Astrocyte (in vitro differentiated cells and primary cell): ENCODE data around the gene SELENOS. TPM values are rescaled to one million over a fixed set of nuclear protein-coding genes. Genes with fewer than 3 reads are reported as not detected.

Source experiments
- DNase-seq: peaks from one replicate; pipeline ENCODE4 v3.0.0-alpha.2; 2010; ENCODE audit warnings: low read depth
- FAIRE-seq: peaks from 2 replicates; lab custom pipeline; 2011; peaks lifted over from hg19 to GRCh38; lab: Jason Lieb, UNC
- H2AFZ ChIP-seq: 2 replicates; pipeline ENCODE4 v1.6.0; 2012; ENCODE audit warnings: low read depth, low read length, inconsistent platforms
- H3K27ac ChIP-seq: 2 replicates; pipeline ENCODE4 v1.5.1; 2011; ENCODE audit warnings: low read depth, low read length, inconsistent platforms
- H3K27me3 ChIP-seq: 2 replicates; pipeline ENCODE4 v1.6.0; 2011; ENCODE audit warnings: low read length, inconsistent platforms; ENCODE audit not compliant: insufficient read depth
- H3K36me3 ChIP-seq: 2 replicates; pipeline ENCODE4 v1.5.1; 2011; ENCODE audit warnings: low read length, inconsistent platforms; ENCODE audit not compliant: insufficient read depth
- H3K4me1 ChIP-seq: 2 replicates; pipeline ENCODE4 v1.5.1; 2011; ENCODE audit warnings: low read length, inconsistent platforms; ENCODE audit not compliant: insufficient read depth
- H3K4me2 ChIP-seq: 2 replicates; pipeline ENCODE4 v1.6.0; 2012; ENCODE audit warnings: low read length, inconsistent platforms
- H3K4me3 ChIP-seq: 2 replicates; pipeline ENCODE4 v1.5.1; 2011; ENCODE audit warnings: low read depth, mild to moderate bottlenecking, low read length, inconsistent platforms; ENCODE audit not compliant: insufficient read depth
- H3K79me2 ChIP-seq: 2 replicates; pipeline ENCODE4 v1.6.0; 2012; ENCODE audit warnings: mild to moderate bottlenecking, low read length, inconsistent platforms; ENCODE audit not compliant: insufficient read depth
- H3K9ac ChIP-seq: 2 replicates; pipeline ENCODE4 v1.6.0; 2012; ENCODE audit warnings: mild to moderate bottlenecking, low read length, inconsistent platforms
- H3K9me3 ChIP-seq: 2 replicates; pipeline ENCODE4 v1.5.1; 2012; ENCODE audit warnings: low read depth, mild to moderate bottlenecking, low read length, inconsistent platforms; ENCODE audit not compliant: insufficient read depth
- H4K20me1 ChIP-seq: 2 replicates; pipeline ENCODE4 v1.6.0; 2012; ENCODE audit warnings: low read length, inconsistent platforms; ENCODE audit not compliant: insufficient read depth
- H3K27ac Mint-ChIP-seq: one replicate; pipeline ENCODE4 v1.8.0; 2021; ENCODE audit warnings: mild to moderate bottlenecking, mixed read lengths; ENCODE audit not compliant: unreplicated experiment
- H3K27me3 Mint-ChIP-seq: one replicate; pipeline ENCODE4 v1.8.0; 2021; ENCODE audit warnings: low read depth, mixed read lengths; ENCODE audit not compliant: unreplicated experiment
- H3K36me3 Mint-ChIP-seq: one replicate; pipeline ENCODE4 v1.8.0; 2021; ENCODE audit warnings: low read depth, mixed read lengths; ENCODE audit not compliant: unreplicated experiment
- H3K4me1 Mint-ChIP-seq: one replicate; pipeline ENCODE4 v1.8.0; 2021; ENCODE audit warnings: low read depth, mixed read lengths; ENCODE audit not compliant: unreplicated experiment
- H3K4me3 Mint-ChIP-seq: one replicate; pipeline ENCODE4 v1.8.0; 2021; ENCODE audit warnings: mild to moderate bottlenecking, moderate library complexity, mixed read lengths; ENCODE audit not compliant: unreplicated experiment
- H3K9me3 Mint-ChIP-seq: one replicate; pipeline ENCODE4 v1.8.0; 2021; ENCODE audit warnings: mild to moderate bottlenecking, mixed read lengths; ENCODE audit not compliant: unreplicated experiment
- CTCF ChIP-seq: IDR thresholded peaks from 2 replicates; pipeline ENCODE4 v1.5.1; 2011; ENCODE audit warnings: low read depth, mild to moderate bottlenecking, inconsistent platforms, low read length, moderate library complexity; ENCODE audit not compliant: insufficient read depth
- EZH2 ChIP-seq: IDR thresholded peaks from 2 replicates; pipeline ENCODE4 v1.6.1; 2012; ENCODE audit warnings: mild to moderate bottlenecking, low read length, inconsistent platforms; ENCODE audit not compliant: insufficient read depth
- total RNA-seq: library from RNA; stranded (reverse); gene quantifications from 2 replicates; pipeline ENCODE4 v1.2.1, GENCODE V29; 2021

Gene SELENOS
- total RNA-seq, 1 donor from 2014 or later: 71.2 TPM

- H3K27ac Mint-ChIP-seq: no peak overlapping the region
- H3K4me1 Mint-ChIP-seq: peaks cover 10% of the 10 kb centered on the region
- H3K27me3 ChIP-seq: no peaks in the 10 kb centered on the region
- no peaks in the 10 kb centered on the region for H3K79me2 ChIP-seq
- no peaks in the 10 kb centered on the region for H4K20me1 ChIP-seq
- peaks cover 14% of the 10 kb centered on the region for H3K4me1 ChIP-seq
- H3K36me3 ChIP-seq: no peaks in the 10 kb centered on the region
- no peak overlapping the region for H3K9ac ChIP-seq
- no peak overlapping the region for H3K27ac ChIP-seq
- no peak for DNase-seq
- H3K36me3 Mint-ChIP-seq: no peaks in the 10 kb centered on the region
- no peak for FAIRE-seq
- no peak for TF ChIP-seq EZH2
- TF ChIP-seq CTCF: peak; percentile 34
- no peak overlapping the region for H3K4me3 Mint-ChIP-seq
- H3K9me3 ChIP-seq: no peaks in the 10 kb centered on the region
- peaks cover 18% of the 10 kb centered on the region for H3K27me3 Mint-ChIP-seq
- no peak overlapping the region for H2AFZ ChIP-seq
- no peak overlapping the region for H3K4me2 ChIP-seq
- H3K9me3 Mint-ChIP-seq: no peaks in the 10 kb centered on the region
- no peak overlapping the region for H3K4me3 ChIP-seq
Measured at GRCh38 chr15:101256757-101257156, 20.5 kb downstream of the SELENOS start.

GRCh38 chr15:101255615-101256241, 21.6 kb downstream of the SELENOS start:
- DNase-seq: peak; percentile 92
- peak overlapping the region; percentile 16 for H3K4me2 ChIP-seq
- H3K4me3 Mint-ChIP-seq: no peak overlapping the region

More at GRCh38 chr15:101255615-101256241, 21.6 kb downstream of the SELENOS start:
- Histone ChIP-seq H3K27ac (no peak overlapping the region), H3K79me2 (peaks cover 4% of the 10 kb centered on the region), H2AFZ (peak overlapping the region; percentile 5), H3K36me3 (no peaks in the 10 kb centered on the region), H3K27me3 (no peaks in the 10 kb centered on the region), H3K4me3 (no peak overlapping the region), H3K9me3 (no peaks in the 10 kb centered on the region), H3K9ac (no peak overlapping the region), H4K20me1 (peaks cover 2% of the 10 kb centered on the region), H3K4me1 (peaks cover 14% of the 10 kb centered on the region)
- no peaks in the 10 kb centered on the region for H3K9me3 Mint-ChIP-seq
- H3K4me1 Mint-ChIP-seq: peaks cover 10% of the 10 kb centered on the region
- TF ChIP-seq CTCF: no peak
- TF ChIP-seq EZH2: no peak
- FAIRE-seq: no peak
- no peak overlapping the region for H3K27ac Mint-ChIP-seq
- no peaks in the 10 kb centered on the region for H3K36me3 Mint-ChIP-seq
- peaks cover 17% of the 10 kb centered on the region for H3K27me3 Mint-ChIP-seq
